Middle frontal gyrus (tissue), 1 donor: ENCODE data around the gene SHC1.

ENCODE experiments used
- DNase-seq: peaks from one replicate; pipeline ENCODE4 v3.0.0-alpha.2; 2015; ENCODE audit warnings: low spot score; ENCODE audit errors: extremely low spot score

The SHC1 gene

DNA sequence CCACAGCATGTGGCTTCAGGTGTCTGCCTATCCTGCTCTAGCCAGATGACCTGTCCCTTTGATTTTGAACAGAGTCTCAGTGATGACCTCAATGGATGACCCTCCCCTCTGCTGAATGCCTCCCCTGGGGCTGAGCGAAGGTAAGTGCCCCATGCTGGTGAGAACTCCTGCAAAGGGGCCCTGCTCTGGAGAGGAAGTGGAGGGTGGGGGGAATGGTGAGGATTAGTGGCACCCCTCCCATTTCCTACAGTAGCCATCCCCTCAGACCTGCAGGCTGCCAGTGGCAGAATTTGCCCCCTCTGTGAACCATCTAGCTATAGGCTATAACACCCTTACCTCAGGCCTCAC lies 30.4 kb downstream of the SHC1 start:
- no peak for DNase-seq

- DNase-seq: no peak
These were observed 31.7 kb downstream of the SHC1 start for GRCh38 chr1:154938604-154939399.

GRCh38 chr1:154937988-154938386 lies 32.6 kb downstream of the SHC1 start:
- DNase-seq: no peak

DNA sequence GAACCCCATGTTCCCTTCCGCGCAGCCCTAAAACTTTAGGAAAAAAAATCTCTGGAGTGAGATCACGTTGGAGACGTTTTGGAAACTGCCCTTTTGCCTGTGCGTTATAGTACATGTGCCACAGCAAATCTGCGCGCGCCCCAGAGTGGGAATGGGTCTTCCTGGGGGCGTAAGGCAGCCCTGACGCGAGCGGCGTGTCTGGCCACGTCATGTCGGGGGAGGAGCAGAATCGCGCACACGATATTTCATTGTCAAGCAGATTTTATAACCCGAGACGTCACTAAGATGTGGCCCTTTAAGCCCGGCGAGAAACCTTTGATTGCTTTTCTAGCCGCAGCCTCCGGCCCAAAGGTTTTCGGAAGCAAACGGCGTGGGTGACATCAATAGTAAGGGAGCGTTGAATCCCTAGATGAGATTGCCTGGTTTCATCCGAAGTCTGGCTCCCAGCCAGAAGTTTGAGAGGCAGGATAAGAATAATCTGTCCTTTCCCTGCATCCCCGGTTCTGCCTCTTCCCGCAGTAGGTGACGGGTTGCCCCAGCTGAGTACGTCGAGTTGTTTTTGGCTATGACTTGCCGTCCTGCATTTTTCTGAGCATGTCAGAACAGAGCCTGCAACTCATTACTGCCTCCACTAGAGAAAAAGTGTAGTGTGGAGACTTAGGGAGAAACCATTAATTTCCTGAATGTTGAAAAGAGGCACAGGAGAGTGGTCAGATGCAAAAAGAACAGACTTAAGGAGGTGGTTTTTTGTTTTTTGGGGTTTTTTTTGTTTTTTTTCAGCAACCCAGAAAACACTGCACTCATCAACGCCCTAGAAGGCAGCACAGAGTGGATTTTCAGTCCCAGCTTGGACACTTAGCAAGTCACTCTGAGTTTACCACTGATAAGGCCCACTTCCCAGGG lies 33.2 kb downstream of the SHC1 start:
- peak; percentile 84 for DNase-seq

GRCh38 chr1:154936555-154937084 lies 33.9 kb downstream of the SHC1 start, which contains the start of gene PMVK:
Gene PMVK, minus strand, starts transcription at chr1:154936719. Its CDS starts 34 bp downstream, at chr1:154936685.
- DNase-seq: peak; percentile 86

- no peak for DNase-seq
These were observed 34.6 kb downstream of the SHC1 start for GRCh38 chr1:154935749-154936554.

DNA sequence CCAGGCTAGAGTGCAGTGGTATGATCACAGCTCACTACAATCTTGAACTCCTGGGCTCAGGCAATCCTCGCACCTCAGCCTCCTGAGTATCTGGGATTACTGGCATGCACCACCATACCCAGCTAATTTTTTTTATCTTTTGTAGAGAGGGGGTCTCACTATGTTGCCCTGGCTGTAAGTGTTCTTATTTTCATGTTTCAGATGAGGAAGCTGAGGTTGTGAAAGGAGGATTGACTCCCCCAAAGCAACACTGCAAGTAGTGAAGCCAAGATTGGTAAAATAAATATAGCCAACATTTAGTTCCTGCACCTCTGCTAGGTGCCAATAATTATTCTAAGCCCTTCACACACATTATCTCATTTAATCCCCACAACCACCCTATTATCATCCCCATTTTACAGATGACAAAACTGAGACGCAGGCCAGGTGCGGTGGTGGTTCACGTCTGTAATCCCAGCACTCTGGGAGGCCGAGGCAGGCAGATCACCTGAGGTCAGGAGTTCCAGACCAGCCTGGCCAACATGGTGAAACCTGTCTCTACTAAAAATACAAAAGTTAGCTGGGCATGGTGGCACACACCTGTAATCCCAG lies 36.1 kb downstream of the SHC1 start:
- no peak for DNase-seq

DNA sequence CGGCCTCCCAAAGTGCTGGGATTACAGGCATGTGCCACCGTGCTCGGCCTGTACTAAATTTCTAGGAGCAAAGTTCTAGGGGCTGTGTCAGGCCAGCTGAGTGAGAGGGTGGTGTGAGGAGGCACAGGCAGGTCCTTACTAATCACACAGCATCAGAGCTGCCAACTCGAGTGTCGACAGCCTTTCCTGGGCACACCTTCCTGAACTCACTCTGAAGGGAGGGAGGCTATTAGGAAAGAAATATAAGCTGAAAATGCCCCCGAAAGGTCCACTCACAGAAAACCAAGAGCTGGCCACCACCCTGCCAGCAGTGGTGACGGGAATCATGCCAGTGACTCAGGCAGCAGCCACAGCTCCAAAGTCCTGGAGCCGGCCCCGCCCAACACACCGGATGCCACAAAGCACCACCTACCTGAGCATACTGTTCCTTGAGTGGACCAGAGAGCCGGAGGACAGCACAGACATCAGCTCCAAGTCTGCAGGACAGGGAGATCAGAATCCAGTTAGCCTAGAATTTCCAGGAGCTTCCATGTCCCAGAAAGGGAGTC lies 38.5 kb downstream of the SHC1 start:
- no peak for DNase-seq

DNA sequence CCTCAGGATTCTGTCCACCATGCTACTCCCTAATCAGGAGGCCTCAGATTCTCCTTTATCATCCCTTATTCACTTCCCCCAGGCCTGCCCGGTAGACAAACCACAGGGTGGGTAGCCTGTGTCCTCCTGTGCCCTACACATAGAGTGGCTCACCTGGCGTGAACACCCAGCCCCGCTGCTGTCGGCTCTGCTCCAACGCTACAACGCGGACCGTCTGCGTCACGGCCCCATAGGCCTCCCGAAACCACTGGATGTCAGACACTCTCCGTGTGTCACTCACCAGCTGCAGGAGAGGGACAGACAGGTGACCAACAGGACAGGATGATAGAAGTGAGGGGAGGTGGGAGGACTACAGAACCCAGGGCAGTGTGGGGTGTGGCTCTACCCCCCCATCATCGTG lies 44.3 kb downstream of the SHC1 start:
- DNase-seq: no peak

DNA sequence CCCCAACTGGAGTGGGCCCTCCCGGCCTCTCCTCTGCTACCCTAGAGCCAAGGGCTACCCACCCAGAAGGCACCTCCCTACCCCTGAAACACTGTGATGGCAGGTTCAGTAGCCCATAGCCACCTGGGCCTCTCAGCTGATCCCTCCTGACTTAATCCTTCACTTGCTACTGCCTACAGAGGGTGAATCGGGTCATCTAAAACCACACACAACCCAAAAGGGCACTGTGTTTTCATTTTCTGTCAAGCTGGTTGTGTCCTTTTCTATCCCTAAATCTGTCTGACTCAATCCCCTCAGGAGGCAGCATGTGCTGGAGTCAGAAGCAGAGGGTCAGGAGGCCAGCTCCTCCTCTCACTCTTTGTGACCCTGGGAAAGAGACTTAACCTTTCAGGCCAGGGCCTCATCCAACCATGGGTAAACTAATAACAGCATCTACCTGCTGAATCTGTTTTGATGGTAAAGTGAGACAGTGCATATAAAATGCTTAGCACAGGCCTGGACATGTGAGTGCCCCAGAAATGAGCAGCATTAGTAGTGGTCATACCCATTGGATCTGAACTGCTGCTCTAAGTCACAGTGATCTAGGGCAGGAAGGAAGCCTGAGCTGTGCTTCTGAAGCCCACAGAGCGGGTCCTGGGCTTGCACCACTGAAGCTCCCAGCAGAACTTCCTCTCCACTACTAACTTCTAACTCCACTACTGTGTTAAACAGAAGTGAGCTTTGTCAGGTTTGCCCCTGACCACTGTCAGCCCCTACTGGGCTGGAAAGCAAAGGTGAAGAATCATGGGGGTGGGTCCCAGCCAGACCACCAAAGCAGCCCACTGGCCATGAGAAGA lies 45.0 kb downstream of the SHC1 start:
- no peak for DNase-seq

- no peak for DNase-seq
These were observed 46.9 kb downstream of the SHC1 start for GRCh38 chr1:154923695-154924094.

GRCh38 chr1:154913273-154913672 lies 57.3 kb downstream of the SHC1 start:
- DNase-seq: no peak

- DNase-seq: no peak
These were observed 57.8 kb downstream of the SHC1 start for GRCh38 chr1:154912755-154913154.
